GM19438 (cell line): ENCODE data around the gene CLEC2L.
"Not testable (repeated sequence)": the region's sequence is repeated elsewhere in the genome, so short reads cannot be mapped to it uniquely, and the experiment has no call there.

Experiments
- ATAC-seq: cut with Tn5 transposase; IDR thresholded peaks from one replicate; pipeline ENCODE4 v1.9.1; 2021; ENCODE audit warnings: low read depth; ENCODE audit not compliant: unreplicated experiment

The CLEC2L gene

GRCh38 chr7:139553991-139554700, 30.7 kb downstream of the CLEC2L start:
- not testable (repeated sequence) for ATAC-seq

DNA sequence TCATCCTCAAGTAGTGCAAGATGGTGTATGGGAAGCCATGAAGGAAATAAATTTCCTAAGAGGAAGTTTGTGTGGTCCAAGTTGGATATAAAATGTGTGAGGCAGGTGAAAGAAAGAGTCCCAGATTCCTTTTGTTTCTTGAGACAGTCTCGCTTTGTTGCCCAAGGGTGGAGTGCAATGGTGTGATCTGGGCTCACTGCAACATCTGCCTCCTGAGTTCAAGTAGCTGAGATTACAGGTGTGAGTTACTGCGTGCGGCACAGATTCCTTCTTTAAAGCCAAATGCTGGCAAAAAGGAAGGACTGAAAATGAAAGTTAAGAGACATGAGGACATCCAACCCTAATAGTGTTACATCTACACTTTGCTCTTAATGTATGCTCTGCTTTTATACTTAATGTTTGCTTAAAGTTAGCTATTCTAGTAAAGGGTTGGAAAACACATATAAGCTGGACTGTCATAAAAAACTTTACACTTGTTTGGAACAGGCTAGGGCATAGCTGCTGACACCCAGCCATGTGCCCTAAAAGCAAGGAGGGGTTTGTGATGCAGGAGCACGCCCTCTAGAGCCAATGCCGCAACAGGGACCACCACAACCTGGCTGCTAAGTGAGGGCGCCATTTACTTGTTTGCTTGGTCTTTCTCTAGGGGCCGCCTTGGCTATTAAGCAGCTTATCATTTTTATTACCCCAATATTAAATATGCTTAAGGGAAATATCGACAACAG, 34.5 kb downstream of the CLEC2L start:
- ATAC-seq: no peak

DNA sequence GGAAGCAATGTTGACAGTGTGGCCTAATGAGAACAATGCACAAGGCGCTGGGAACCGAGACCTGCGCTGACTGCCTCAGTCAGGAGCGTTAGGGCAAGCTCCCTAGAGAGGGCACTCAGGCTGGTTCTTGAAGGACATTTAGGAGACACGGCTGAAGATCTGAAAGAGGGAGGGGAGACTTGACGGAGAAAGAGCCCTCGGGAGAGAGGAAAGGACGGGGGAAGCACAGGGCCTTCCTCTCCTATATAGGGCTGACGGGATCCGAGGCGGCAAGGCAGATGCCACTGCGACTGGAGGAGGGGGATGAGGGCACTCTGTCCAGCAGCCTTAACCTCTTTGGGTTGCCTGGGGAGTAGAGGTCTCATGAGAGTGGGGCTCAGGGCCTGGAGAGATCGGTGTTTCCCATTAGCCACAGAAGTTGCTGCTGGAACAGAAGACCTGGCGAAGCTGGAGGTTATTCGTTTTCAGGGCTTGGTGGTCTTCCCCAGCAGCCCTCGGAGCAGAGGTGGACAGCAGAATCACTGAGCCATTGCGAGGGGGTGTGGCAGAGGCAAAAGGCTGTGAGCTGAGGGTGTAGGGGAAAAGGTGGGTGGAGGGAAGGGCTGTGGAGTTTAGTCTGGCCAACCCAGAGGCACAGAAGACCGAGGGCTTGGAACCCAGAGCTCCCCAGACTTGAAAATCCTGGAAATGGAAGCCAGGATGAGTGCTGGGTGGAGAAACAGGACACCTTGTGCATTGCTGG, 36.0 kb downstream of the CLEC2L start:
- ATAC-seq: no peak

DNA sequence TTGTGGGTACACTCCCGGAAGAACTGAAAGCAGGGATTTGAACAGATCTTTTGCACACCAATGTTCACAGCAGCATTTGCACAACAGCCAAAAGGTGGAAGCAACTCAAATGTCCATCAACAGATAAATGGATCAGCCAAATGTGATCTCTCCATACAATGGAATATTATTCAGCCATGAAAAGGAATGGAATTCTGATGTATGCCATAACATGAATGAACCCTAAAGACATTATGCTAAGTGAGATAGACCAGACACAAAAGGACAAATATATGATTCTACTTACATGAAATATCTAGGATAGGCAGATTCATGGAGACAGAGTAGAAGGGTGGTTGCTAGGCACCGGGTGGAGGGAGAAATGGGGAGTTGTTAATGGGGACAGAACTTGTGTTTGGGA, 36.7 kb downstream of the CLEC2L start:
- ATAC-seq: no peak

- ATAC-seq: no peak
Observed at GRCh38 chr7:139560678-139561077, 37.2 kb downstream of the CLEC2L start.

DNA sequence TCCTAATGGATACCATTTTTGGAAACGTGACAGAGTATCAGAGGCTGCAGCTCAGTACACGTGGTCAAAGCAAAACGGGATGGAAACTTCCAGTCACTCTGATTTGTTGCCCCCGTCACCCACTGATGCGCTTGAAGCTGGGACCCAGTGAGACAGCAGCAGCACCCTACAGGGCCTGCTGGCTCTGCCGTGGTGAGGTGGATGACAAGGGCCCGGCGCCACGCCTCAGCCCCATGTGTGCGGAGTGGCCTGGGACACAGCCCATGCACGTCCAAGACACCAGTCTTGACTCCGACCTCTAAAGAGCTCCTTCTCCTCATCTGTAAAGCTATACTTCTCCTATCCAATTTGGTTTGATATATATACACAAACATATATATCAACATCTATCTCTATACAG, 39.0 kb downstream of the CLEC2L start:
- no peak for ATAC-seq

DNA sequence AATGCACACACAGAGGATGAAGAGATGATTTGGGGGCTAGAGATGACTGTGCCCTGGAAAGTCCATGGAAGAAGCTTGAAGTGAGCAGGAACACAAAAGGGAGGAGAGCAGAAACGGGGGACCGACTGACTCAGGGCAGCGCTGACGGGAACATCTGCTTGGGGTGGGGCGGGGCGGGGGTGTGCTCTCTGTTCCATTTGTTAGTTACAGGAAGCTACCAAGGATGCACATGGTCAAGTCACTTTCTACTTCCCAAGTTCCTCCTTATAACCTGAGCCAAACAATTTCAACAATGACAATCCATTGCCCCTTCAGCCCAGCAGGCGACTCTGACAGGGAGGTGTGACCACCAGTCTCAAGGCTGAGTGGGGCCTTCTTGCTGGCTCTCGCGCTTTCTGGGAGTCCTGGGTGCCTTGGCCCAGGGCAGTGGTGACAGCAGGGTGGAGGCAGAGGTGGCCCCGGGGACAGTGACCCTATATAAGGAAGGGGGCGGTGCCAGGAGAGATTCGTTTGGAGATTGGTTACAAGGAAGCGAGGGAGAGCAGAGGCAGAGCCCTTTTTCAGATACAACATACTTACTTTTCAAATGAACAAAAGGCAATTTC, 39.6 kb downstream of the CLEC2L start:
- no peak for ATAC-seq

DNA sequence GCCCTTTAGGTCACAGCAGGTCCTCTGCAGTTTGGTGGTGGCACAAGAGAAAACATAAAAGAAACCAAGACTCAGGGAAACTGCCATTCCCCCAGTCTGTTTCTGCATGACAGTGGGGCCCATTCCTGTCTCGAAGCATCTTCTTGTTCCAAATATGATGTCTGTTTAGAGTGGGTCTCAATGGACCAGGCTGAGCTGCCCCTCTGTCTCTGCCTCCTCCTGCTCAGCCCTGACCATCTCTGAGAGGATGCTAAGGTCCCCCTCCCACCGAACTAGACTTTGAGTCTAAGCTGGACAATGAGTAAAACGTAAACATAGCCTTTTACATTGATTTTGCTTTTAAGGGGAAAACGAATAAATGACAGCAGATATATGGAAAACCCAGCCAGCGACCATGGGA, 40.4 kb downstream of the CLEC2L start:
- no peak for ATAC-seq

GRCh38 chr7:139566075-139566474, 42.6 kb downstream of the CLEC2L start:
- ATAC-seq: no peak

DNA sequence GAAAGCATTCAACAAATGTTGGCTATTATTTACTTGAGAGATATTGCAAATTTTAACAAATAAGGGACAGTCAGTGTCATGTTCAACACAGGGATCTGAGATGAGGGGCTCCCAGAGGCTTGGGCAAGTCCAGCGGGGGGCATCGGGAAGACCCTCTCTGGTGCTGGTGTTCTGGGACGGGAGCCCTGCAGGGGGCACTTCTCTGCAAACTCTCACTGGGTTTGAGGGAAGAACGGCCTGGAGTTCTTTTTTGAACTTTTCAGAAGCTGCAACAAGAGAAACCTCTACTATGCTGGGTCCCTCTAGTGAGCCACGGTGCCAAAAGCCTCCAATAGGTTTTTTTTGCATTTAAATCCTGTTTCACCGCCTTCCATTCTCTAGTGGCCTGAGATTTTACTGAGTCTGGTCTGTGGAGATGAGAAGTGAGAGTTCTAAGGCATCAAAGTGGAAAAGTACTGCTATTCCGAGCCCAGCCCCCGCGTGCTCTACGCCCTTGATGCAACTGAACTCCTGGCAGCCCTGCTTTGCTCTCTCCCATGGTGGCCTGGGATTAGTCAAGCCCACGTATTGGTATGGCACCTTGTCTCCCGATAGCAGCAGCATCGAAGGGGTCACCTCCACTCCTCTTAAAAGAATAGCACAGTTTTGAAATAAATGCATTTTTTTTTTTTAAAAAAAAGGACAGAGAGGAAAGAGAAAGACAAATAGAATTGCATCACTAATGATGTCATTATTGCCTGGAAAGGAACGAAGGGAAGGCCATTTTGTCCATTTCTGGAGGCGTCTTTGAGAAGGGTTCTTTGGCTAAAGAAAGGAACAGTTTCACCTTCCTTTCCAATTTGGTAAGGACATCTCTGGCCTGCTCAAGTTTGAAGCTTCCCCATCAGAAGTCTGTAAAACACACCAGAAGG, 43.5 kb downstream of the CLEC2L start:
- no peak for ATAC-seq

DNA sequence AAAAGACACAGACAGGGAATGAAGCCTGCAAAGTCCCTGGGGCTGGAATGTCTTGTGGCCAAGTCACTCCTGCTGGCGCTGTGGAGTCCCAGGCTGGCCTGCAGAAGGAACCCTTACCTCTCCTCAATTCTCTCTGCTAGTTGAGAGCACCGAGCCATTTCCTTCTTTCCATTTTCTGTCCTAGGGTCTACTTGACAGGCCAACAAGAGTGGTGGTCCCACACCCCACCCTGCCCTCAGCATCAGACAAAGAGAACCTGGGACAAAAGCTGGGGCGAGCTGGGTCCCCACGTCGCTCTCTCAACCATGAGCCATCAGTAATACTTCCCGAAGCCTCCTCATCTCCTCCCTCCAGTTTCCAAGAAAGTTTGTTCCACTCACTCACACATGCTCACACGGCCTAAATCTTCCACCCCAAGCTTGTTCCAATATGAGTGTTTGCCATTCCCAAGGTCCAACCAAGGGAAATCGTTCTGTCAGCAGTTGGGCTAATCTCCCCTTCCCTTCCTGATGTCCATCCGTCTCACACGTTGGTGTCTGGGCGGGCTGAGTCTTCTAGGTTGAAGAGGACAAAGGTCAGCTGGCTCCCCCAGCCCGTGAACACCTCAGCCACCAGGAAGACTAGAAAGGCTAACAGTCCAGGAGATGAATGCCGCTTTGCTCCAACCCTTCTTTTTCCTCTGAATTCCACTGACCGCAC, 44.3 kb downstream of the CLEC2L start:
- ATAC-seq: no peak

DNA sequence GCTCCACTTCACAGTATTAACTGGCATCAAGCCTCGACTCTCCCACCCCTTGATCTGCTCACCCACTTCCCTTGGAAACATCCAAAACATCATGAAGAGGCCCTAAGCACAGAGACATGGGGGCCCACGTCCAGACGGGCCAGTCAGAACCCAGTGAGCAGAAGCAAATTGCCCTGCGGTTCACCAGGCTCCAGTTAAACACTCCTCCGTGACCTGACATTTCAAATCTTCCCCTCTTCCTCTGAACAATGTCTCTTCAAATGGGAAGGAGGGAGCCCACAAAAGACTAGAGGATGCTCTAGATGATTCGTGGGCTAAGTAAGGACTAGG, 44.8 kb downstream of the CLEC2L start:
- no peak for ATAC-seq

- ATAC-seq: no peak
Observed at GRCh38 chr7:139568813-139569490, 45.5 kb downstream of the CLEC2L start.

- ATAC-seq: no peak
Observed at GRCh38 chr7:139570119-139570518, 46.6 kb downstream of the CLEC2L start.

DNA sequence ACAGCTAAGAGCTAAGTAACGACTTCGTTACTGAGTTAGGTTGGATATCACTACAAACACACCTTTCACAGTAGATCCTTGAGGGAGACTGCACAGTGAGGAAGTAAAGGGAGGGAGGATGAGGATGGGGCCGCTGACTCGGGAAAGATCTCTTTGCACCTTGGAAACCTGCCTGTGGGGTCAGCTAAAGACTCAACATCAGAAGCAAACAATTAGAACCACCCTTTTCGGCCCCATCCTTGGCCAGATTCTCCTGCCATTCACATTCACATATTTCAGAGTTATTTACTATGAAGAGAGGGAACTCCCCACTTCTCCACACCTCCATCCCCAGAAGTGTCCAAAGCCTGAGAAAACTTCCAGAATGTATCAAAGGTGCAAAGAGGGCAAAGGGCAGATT, 47.1 kb downstream of the CLEC2L start:
- ATAC-seq: no peak

DNA sequence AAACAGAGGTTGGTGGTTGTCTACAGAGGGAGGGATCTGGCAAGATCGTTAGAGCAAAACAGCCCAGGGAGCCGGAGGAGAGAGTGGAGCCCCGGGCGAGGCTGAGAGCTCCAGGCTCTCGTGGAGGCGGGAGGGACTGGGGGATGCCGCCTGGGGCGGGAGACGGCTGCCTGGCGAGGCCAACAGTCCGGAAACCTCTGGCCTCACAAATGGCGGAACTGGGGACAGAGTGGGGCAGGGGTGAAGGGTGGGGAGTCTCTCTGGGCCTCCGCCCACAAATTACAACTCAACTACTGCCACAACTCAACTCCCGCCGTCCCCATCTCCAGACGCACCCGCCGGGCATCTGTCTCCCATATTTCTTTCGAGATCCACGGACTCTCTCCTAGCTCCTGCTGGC, 47.7 kb downstream of the CLEC2L start:
- no peak for ATAC-seq

- ATAC-seq: no peak
Observed at GRCh38 chr7:139571651-139572050, 48.2 kb downstream of the CLEC2L start.

DNA sequence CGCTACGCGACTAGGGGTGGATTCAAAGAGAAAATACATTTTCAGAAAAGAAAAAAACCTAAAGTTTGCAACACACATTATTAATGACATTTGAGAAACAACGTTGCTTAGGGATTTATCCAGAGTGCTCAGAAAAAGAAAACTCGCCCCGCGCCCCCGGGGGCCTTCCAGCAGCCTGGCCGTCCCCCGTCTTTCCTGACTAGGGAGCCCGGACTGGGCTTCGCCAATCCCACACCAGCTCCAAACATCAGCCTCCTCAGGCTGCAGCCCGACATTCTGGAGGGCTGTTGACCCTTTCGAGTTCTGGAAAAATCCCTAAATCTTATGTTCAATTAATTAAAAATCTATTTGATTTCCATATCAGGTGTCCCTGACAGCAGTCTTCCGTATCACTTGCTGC, 48.6 kb downstream of the CLEC2L start:
- ATAC-seq: no peak

DNA sequence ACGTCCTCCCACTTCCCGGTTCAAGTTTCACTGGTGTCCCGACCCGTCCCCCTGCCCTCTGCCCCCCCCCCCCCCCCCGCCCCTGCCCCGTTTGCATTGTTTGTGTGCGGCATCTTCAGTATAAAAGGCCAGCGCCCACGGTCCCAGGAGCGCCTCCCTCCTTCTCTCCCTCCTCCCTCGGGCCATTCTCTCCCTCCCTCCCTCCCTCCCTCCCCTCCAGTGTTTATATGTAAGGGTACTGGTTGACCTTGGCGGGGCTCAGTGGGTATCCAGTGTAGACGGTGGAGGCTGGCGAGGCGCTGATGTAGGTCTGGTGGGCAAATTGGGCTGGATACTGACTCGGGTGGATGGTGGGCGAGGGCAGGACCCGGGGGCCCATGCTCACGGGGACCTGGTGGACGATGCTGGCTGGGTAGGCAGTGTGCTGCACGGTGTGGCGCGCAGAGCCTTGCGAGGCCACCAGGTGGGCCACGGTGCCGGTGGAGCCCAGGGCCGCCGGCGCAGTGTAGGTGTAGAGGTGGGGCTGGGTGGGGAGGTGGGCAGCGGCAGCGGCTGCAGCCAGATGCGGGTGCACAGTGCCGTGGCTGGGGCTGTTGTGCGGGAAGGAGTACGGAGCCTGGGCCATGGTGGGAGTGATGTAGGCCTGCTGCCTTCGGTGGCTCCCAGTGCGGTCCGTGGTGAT, 49.4 kb downstream of the CLEC2L start:
- no peak for ATAC-seq
